HepG2 (cell line): Measurements from ENCODE around the gene TBRG1. TPM values are rescaled to one million over a fixed set of nuclear protein-coding genes. Genes with fewer than 3 reads are reported as not detected.

Experiments used
- ATAC-seq: fragments of 200-7000 bp; cut with Tn5 transposase; 3 replicates; pipeline ENCODE4 v1.9.1; 2020; ENCODE audit warnings: mild to moderate bottlenecking, moderate library complexity
- BruUV-seq: library from RNA; stranded (reverse); fragments of 400-500 nt; replicated peaks from 2 replicates; lab custom pipeline; 2021; lab: Mats Ljungman, UMichigan
- CTCF ChIA-PET: fragments of 300-600 bp; formaldehyde crosslinking; extraction: SDS; loops from one replicate; lab custom pipeline; 2021; ENCODE audit warnings: low total read pairs, inconsistent platforms, low intra/inter-chr PET ratio; lab: Yijun Ruan, JAX
- POLR2A ChIA-PET: fragments of 350-600 bp; sonication (Branson Sonifier 250); formaldehyde crosslinking; loops from one replicate; lab custom pipeline; 2020; ENCODE audit warnings: antibody characterized with exemption, inconsistent platforms; lab: Yijun Ruan, JAX
- DNase-seq: peaks from one replicate; pipeline ENCODE4 v3.0.0-alpha.2; 2015; ENCODE audit warnings: low spot score
- FAIRE-seq: peaks from 3 replicates; lab custom pipeline; 2011; peaks lifted over from hg19 to GRCh38; lab: Jason Lieb, UNC
- H2AFZ ChIP-seq: one replicate; pipeline ENCODE4 v1.6.1; 2011; ENCODE audit warnings: low read length, inconsistent platforms
- H3K27ac ChIP-seq: fragments of 300-600 bp; 3 replicates; pipeline ENCODE4 v1.8.0; 2011; ENCODE audit warnings: mixed run types, mild to moderate bottlenecking, mixed read lengths, low read length, inconsistent platforms; ENCODE audit not compliant: insufficient read depth; ENCODE audit errors: extremely low read length
- H3K27me3 ChIP-seq, 2 experiments: fragments of 200-600 bp in 1 of 2; 2 replicates in 1 of 2; 3 replicates in 1 of 2; pipeline versions ENCODE4 v1.6.0 to v1.8.0; 2011; ENCODE audit warnings: low read length in 2 of 2, mild to moderate bottlenecking in 2 of 2, moderate library complexity in 2 of 2, inconsistent platforms in 1 of 2; ENCODE audit not compliant: insufficient read depth in 2 of 2, control insufficient read depth in 1 of 2
- H3K36me3 ChIP-seq, 2 experiments: fragments of 200-600 bp in 1 of 2; replicated peaks in 1 of 2; 2 replicates in 1 of 2; 3 replicates in 1 of 2; pipeline versions ENCODE4 v1.5.1 to v1.8.0; 2011; ENCODE audit warnings: low read length in 2 of 2, inconsistent platforms in 1 of 2; ENCODE audit not compliant: insufficient read depth in 2 of 2, control insufficient read depth in 1 of 2
- H3K4me1 ChIP-seq: 2 replicates; pipeline ENCODE4 v1.5.1; 2012; ENCODE audit warnings: low read length, inconsistent platforms; ENCODE audit not compliant: insufficient read depth
- H3K4me2 ChIP-seq: 2 replicates; pipeline ENCODE4 v1.6.0; 2011; ENCODE audit warnings: low read depth, low read length, inconsistent platforms
- H3K4me3 ChIP-seq, 3 experiments: fragments of 200-600 bp in 1 of 3; sonication (generic), shearing (Covaris generic) in 1 of 3; replicated peaks in 1 of 3; 2 replicates each; pipeline ENCODE4 v1.5.1; 2011 to 2016; ENCODE audit warnings: low read length in 3 of 3, inconsistent platforms in 2 of 3, low read depth in 2 of 3, mild to moderate bottlenecking in 2 of 3, control low read depth in 1 of 3, mixed read lengths in 1 of 3; ENCODE audit not compliant: insufficient read depth in 1 of 3
- H3K79me2 ChIP-seq: one replicate; pipeline ENCODE4 v1.6.1; 2011; ENCODE audit warnings: low read length, inconsistent platforms; ENCODE audit not compliant: insufficient read depth
- H3K9ac ChIP-seq: 2 replicates; pipeline ENCODE4 v1.6.0; 2011; ENCODE audit warnings: mild to moderate bottlenecking, low read depth, low read length, inconsistent platforms; ENCODE audit not compliant: insufficient read depth
- H3K9me3 ChIP-seq: 2 replicates; pipeline ENCODE4 v1.5.1; 2012; ENCODE audit warnings: mild to moderate bottlenecking, low read length
- H4K20me1 ChIP-seq: 2 replicates; pipeline ENCODE4 v1.6.0; 2011; ENCODE audit warnings: inconsistent platforms, mild to moderate bottlenecking, low read length, moderate library complexity; ENCODE audit not compliant: insufficient read depth
- ATAD3A ChIP-seq: sonication (generic); formaldehyde crosslinking; IDR thresholded peaks from 2 replicates; pipeline ENCODE4 v1.4.0; 2020; ENCODE audit warnings: missing genetic modification reagents
- BORCS8-MEF2B ChIP-seq: sonication (generic); formaldehyde crosslinking; IDR thresholded peaks from 2 replicates; pipeline ENCODE4 v1.8.0; 2022; ENCODE audit warnings: mild to moderate bottlenecking, missing genetic modification reagents
- FOSL1 ChIP-seq: sonication (generic); formaldehyde crosslinking; IDR thresholded peaks from 2 replicates; pipeline ENCODE4 v1.9.0; 2021; ENCODE audit warnings: missing genetic modification reagents, borderline replicate concordance
- GABPB1 ChIP-seq: IDR thresholded peaks from 2 replicates; pipeline ENCODE4 v1.6.1; 2016; ENCODE audit warnings: mild to moderate bottlenecking, missing genetic modification reagents, moderate library complexity, missing compliant biosample characterization
- HDAC6 ChIP-seq: fragments of 200-600 bp; sonication (generic); IDR thresholded peaks from 2 replicates; pipeline ENCODE4 v1.7.0; 2017; ENCODE audit warnings: mild to moderate bottlenecking, antibody characterized with exemption, low read length, low read depth
- HMG20B ChIP-seq: conservative IDR thresholded peaks from 2 replicates; pipeline ENCODE4 v1.6.1; 2016; ENCODE audit warnings: missing genetic modification reagents, missing compliant biosample characterization
- MLLT10 ChIP-seq: sonication (generic); formaldehyde crosslinking; IDR thresholded peaks from 2 replicates; pipeline ENCODE4 v1.4.0; 2020; ENCODE audit warnings: missing genetic modification reagents
- MXI1 ChIP-seq: IDR thresholded peaks from 3 replicates; pipeline ENCODE4 v1.6.1; 2012; ENCODE audit warnings: low read depth, low read length, inconsistent platforms, borderline replicate concordance
- REXO4 ChIP-seq: sonication (generic); formaldehyde crosslinking; IDR thresholded peaks from 2 replicates; pipeline ENCODE4 v1.8.0; 2022; ENCODE audit warnings: missing genetic modification reagents, mild to moderate bottlenecking, borderline replicate concordance
- TCF7 ChIP-seq: sonication (generic); IDR thresholded peaks from 2 replicates; pipeline ENCODE4 v1.6.1; 2016; ENCODE audit warnings: antibody characterized with exemption, low read depth
- ZNF260 ChIP-seq: sonication (generic); formaldehyde crosslinking; IDR thresholded peaks from 2 replicates; pipeline ENCODE4 v1.4.0; 2020; ENCODE audit warnings: missing genetic modification reagents, low read depth, mild to moderate bottlenecking, borderline replicate concordance
- ZNF782 ChIP-seq: sonication (generic); formaldehyde crosslinking; IDR thresholded peaks from 2 replicates; pipeline ENCODE4 v1.4.0; 2020; ENCODE audit warnings: missing genetic modification reagents, mild to moderate bottlenecking, borderline replicate concordance
- ZNF883 ChIP-seq: sonication (generic); formaldehyde crosslinking; IDR thresholded peaks from 2 replicates; pipeline ENCODE4 v1.5.1; 2020; ENCODE audit warnings: mild to moderate bottlenecking, missing genetic modification reagents; ENCODE audit errors: not compliant biosample characterization
- WGBS: methylation state at CpG from one replicate; pipeline ENCODE4 v1.1.6; 2017; ENCODE audit warnings: low lambda C conversion rate; 5-methylcytosine and 5-hydroxymethylcytosine counted together
- in situ Hi-C: cut with HindIII; loops from 2 replicates; pipeline ENCODE4 v1.10.0; 2017; ENCODE audit warnings: low pct_unique_long_range_greater_than_20kb; ENCODE audit not compliant: extremely low pct_ligation_motif_present
- intact Hi-C: fragments of 100-400 bp; cut with micrococcal nuclease; formaldehyde crosslinking; loops from one replicate; pipeline ENCODE4 v1.10.0; 2022; ENCODE audit not compliant: unreplicated experiment
- polyA plus RNA-seq, 8 experiments: library from polyadenylated mRNA; depleted of rRNA in 3 of 8; stranded (reverse) in 7 of 8; unstranded in 1 of 8; fragments of >200 nt; fragmentation: Illumina TruSeq in 4 of 8; extraction: Trizol in 4 of 8; gene quantifications; 2 replicates each; pipeline versions ENCODE4 v1.2.1 to v1.2.3, GENCODE V29; 2011 to 2016; ENCODE audit warnings: low read depth in 4 of 8, missing spikeins in 1 of 8, mixed read lengths in 1 of 8; ENCODE audit not compliant: insufficient read depth in 1 of 8
- total RNA-seq, 5 experiments: library from RNA; depleted of rRNA; stranded (reverse); fragments of >200 nt; fragmentation: Illumina TruSeq; extraction: Trizol; gene quantifications; 2 replicates each; pipeline ENCODE4 v1.2.3, GENCODE V29; 2016; ENCODE audit warnings: low read depth in 1 of 5
- TF ChIP-seq, protein P1 (sequence below): IDR thresholded peaks from 2 replicates; pipeline ENCODE4 v1.6.1; 2016; ENCODE audit warnings: missing genetic modification reagents, missing compliant biosample characterization
- TF ChIP-seq, protein P2 (sequence below): sonication (generic); formaldehyde crosslinking; IDR thresholded peaks from 2 replicates; pipeline ENCODE4 v1.8.0; 2022; ENCODE audit warnings: mild to moderate bottlenecking, missing genetic modification reagents, borderline replicate concordance
- TF ChIP-seq, protein P3 (sequence below): sonication (generic); formaldehyde crosslinking; IDR thresholded peaks from 2 replicates; pipeline ENCODE4 v1.5.0; 2020; ENCODE audit warnings: missing genetic modification reagents, mild to moderate bottlenecking, borderline replicate concordance
- TF ChIP-seq, protein P4 (sequence below): sonication (generic); formaldehyde crosslinking; conservative IDR thresholded peaks from 2 replicates; pipeline ENCODE4 v1.4.0; 2020; ENCODE audit warnings: missing genetic modification reagents
- TF ChIP-seq, protein P5 (sequence below): sonication (generic); formaldehyde crosslinking; IDR thresholded peaks from 2 replicates; pipeline ENCODE4 v1.8.0; 2022; ENCODE audit warnings: low read depth, missing genetic modification reagents
- TF ChIP-seq, protein P6 (sequence below): sonication (generic); formaldehyde crosslinking; IDR thresholded peaks from 2 replicates; pipeline ENCODE4 v1.5.1; 2020; ENCODE audit warnings: mild to moderate bottlenecking, missing genetic modification reagents, moderate library complexity

Gene TBRG1
- total and polyA plus RNA-seq, 2 of the 13 experiments (the other 11 are each of a cell fraction or from before 2014, with no cell fraction given): 21.7 to 25.6 TPM

DNA sequence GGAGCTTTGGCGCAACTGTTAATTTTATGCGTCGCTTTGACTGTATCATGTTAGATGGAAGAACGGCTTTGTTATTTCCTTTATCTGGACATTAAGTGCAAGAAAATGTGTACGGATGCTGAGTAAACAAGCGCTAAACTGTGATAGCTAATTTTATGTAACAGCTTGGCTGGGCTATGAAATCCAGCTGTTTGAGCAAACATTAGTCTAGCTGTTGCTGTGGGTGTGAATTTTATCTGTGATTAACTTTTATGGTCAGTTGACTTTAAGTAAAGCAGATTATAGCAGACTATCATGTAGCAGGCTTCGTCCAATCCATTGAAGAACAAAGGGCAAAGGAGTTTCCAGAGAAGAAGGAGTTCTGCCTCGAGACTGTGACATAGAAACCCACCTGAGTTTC, 38.9 kb upstream of the TBRG1 start:
- H3K27me3 ChIP-seq: peaks cover 0 to 9% of the 10 kb centered on the region in 2 experiments; a peak in 2 of 5 replicates
- no peaks in the 10 kb centered on the region for H3K9me3 ChIP-seq
- FAIRE-seq (no peak), ATAC-seq (no peak), DNase-seq (no peak)
- BruUV-seq: no TSS peak
- in situ Hi-C loops: no loop called here
- H4K20me1 ChIP-seq: no peaks in the 10 kb centered on the region
- intact Hi-C loops: no loop called here
- H2AFZ ChIP-seq: no peak overlapping the region
- WGBS: 37% methylated on average over 7 of the region's 8 CpGs
- no peaks in the 10 kb centered on the region for H3K4me1 ChIP-seq
- no peak overlapping the region for H3K9ac ChIP-seq
- CTCF ChIA-PET: no interaction called here
- H3K27ac ChIP-seq: no peak overlapping the region
- POLR2A ChIA-PET: no interaction called here
- no peaks in the 10 kb centered on the region for H3K79me2 ChIP-seq
- no peak overlapping the region for H3K4me3 ChIP-seq
- H3K4me2 ChIP-seq: no peak overlapping the region
- H3K36me3 ChIP-seq: no peaks in the 10 kb centered on the region
- TF ChIP-seq FOSL1: no peak
- no peak for TF ChIP-seq HDAC6
- TF ChIP-seq GABPB1 (CRISPR knock-in tag): no peak
- TF ChIP-seq MLLT10 (CRISPR knock-in tag): no peak
- no peak for TF ChIP-seq ZNF260 (CRISPR knock-in tag)
- TF ChIP-seq, protein P1, sequence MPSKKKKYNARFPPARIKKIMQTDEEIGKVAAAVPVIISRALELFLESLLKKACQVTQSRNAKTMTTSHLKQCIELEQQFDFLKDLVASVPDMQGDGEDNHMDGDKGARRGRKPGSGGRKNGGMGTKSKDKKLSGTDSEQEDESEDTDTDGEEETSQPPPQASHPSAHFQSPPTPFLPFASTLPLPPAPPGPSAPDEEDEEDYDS (CRISPR knock-in tag): no peak
- TF ChIP-seq, protein P2, sequence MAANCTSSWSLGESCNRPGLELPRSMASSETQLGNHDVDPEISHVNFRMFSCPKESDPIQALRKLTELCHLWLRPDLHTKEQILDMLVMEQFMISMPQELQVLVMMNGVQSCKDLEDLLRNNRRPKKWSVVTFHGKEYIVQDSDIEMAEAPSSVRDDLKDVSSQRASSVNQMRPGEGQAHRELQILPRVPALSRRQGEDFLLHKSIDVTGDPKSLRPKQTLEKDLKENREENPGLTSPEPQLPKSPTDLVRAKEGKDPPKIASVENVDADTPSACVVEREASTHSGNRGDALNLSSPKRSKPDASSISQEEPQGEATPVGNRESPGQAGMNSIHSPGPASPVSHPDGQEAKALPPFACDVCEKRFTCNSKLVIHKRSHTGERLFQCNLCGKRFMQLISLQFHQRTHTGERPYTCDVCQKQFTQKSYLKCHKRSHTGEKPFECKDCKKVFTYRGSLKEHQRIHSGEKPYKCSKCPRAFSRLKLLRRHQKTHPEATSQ (CRISPR knock-in tag): no peak
- no peak for TF ChIP-seq MXI1
- TF ChIP-seq TCF7: no peak
- TF ChIP-seq ZNF883 (CRISPR knock-in tag): no peak
- TF ChIP-seq, protein P3, sequence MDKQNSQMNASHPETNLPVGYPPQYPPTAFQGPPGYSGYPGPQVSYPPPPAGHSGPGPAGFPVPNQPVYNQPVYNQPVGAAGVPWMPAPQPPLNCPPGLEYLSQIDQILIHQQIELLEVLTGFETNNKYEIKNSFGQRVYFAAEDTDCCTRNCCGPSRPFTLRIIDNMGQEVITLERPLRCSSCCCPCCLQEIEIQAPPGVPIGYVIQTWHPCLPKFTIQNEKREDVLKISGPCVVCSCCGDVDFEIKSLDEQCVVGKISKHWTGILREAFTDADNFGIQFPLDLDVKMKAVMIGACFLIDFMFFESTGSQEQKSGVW (CRISPR knock-in tag): no peak
- TF ChIP-seq, protein P4, sequence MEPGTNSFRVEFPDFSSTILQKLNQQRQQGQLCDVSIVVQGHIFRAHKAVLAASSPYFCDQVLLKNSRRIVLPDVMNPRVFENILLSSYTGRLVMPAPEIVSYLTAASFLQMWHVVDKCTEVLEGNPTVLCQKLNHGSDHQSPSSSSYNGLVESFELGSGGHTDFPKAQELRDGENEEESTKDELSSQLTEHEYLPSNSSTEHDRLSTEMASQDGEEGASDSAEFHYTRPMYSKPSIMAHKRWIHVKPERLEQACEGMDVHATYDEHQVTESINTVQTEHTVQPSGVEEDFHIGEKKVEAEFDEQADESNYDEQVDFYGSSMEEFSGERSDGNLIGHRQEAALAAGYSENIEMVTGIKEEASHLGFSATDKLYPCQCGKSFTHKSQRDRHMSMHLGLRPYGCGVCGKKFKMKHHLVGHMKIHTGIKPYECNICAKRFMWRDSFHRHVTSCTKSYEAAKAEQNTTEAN (CRISPR knock-in tag): no peak
- TF ChIP-seq ZNF782 (CRISPR knock-in tag): no peak
- TF ChIP-seq BORCS8-MEF2B: no peak
- no peak for TF ChIP-seq REXO4 (CRISPR knock-in tag)
- TF ChIP-seq ATAD3A (CRISPR knock-in tag): no peak
- no peak for TF ChIP-seq HMG20B (CRISPR knock-in tag)
- TF ChIP-seq, protein P5, sequence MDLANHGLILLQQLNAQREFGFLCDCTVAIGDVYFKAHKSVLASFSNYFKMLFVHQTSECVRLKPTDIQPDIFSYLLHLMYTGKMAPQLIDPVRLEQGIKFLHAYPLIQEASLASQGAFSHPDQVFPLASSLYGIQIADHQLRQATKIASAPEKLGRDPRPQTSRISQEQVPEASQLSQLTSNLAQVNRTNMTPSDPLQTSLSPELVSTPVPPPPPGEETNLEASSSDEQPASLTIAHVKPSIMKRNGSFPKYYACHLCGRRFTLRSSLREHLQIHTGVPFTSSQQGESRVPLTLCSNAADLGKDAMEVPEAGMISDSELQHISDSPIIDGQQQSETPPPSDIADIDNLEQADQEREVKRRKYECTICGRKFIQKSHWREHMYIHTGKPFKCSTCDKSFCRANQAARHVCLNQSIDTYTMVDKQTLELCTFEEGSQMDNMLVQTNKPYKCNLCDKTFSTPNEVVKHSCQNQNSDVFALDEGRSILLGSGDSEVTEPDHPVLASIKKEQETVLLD (CRISPR knock-in tag): no peak
- TF ChIP-seq, protein P6, sequence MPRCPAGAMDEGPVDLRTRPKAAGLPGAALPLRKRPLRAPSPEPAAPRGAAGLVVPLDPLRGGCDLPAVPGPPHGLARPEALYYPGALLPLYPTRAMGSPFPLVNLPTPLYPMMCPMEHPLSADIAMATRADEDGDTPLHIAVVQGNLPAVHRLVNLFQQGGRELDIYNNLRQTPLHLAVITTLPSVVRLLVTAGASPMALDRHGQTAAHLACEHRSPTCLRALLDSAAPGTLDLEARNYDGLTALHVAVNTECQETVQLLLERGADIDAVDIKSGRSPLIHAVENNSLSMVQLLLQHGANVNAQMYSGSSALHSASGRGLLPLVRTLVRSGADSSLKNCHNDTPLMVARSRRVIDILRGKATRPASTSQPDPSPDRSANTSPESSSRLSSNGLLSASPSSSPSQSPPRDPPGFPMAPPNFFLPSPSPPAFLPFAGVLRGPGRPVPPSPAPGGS (CRISPR knock-in tag): no peak
